ENCODE measurements around the gene TRAPPC2L. TPM values are rescaled to one million over a fixed set of nuclear protein-coding genes. Genes with fewer than 3 reads are reported as not detected.

TRAPPC2L gene
- total and polyA plus RNA-seq, 2 of the 13 experiments (the other 11 are each of a cell fraction or from before 2014, with no cell fraction given) = 96.3 to 107 TPM

DNA sequence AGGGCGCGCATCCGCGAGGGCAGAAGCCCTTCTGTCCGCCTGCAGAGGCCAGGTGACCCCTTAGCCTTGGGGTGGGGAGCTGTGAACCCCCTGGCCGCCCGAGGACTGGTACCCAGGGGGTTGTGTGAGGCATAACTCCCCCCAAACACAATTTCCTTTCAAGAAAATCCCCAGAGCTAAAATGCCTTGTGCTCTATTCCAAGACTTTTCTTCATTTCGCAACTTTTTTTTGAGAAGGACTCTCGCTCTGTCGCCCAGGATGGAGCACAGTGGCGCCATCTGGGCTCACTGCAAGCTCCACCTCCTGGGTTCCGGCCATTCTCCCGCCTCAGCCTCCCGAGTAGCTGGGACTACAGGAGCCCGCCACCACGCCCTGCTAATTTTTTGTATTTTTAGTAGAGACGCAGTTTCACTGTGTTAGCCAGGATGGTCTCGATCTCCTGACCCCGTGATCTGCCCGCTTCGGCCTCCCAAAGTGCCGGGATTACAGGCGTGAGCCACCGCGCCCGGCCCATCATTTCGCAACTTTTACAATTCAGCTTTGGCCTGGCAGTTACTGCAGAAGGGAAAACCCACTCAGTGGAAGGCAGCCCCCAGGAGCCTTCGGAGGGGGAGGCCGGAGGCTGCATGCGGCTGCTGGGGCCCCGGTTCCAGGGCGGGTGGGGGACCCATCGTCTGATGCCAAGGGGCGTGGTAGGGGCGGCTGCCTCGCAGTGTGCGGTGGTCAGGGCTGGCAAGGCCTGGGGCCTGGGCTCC is 44.2 kb upstream of the TRAPPC2L start (continued):
- TF ChIP-seq ZNF468 (CRISPR knock-in tag; IDR thresholded peaks at IDR 0.05) (no peak), KLF16 (CRISPR knock-in tag; IDR thresholded peaks at IDR 0.05) (no peak; a peak in 1 of 4 replicates), CENPBD1 (CRISPR knock-in tag; IDR thresholded peaks at IDR 0.05; ENCODE audit: borderline replicate concordance, low read depth) (0 out of 2 replicates have a peak, but pooled peaks have one; percentile 54), ZNF770 (CRISPR knock-in tag; IDR thresholded peaks at IDR 0.05) (no peak), SRF (IDR thresholded peaks at IDR 0.05; ENCODE audit: low read depth, low read length) (no peak), SOX5 (CRISPR knock-in tag; IDR thresholded peaks at IDR 0.05; ENCODE audit: borderline replicate concordance) (no peak), ZNF18 (CRISPR knock-in tag; IDR thresholded peaks at IDR 0.05; ENCODE audit: insufficient replicate concordance) (no peak), ZMYM3 (CRISPR knock-in tag; IDR thresholded peaks at IDR 0.05) (peak; percentile 49), ZNF543 (CRISPR knock-in tag; IDR thresholded peaks at IDR 0.05) (peak; percentile 9; the same call in 1 of the 2 replicates), ZNF33A (CRISPR knock-in tag; IDR thresholded peaks at IDR 0.05; ENCODE audit: borderline replicate concordance) (peak; percentile 16; the same call in 1 of the 2 replicates), ZFP36 (IDR thresholded peaks at IDR 0.05; ENCODE audit: borderline replicate concordance, low read depth, low read length, partially characterized antibody) (no peak), FLYWCH1 (CRISPR knock-in tag; IDR thresholded peaks at IDR 0.05) (no peak; the same call in 1 of the 2 replicates), ZNF331 (CRISPR knock-in tag; IDR thresholded peaks at IDR 0.05) (no peak), EED (CRISPR knock-in tag; IDR thresholded peaks at IDR 0.05) (0 out of 2 replicates have a peak, but pooled peaks have one; percentile 86)
- TF ChIP-seq, protein P1, sequence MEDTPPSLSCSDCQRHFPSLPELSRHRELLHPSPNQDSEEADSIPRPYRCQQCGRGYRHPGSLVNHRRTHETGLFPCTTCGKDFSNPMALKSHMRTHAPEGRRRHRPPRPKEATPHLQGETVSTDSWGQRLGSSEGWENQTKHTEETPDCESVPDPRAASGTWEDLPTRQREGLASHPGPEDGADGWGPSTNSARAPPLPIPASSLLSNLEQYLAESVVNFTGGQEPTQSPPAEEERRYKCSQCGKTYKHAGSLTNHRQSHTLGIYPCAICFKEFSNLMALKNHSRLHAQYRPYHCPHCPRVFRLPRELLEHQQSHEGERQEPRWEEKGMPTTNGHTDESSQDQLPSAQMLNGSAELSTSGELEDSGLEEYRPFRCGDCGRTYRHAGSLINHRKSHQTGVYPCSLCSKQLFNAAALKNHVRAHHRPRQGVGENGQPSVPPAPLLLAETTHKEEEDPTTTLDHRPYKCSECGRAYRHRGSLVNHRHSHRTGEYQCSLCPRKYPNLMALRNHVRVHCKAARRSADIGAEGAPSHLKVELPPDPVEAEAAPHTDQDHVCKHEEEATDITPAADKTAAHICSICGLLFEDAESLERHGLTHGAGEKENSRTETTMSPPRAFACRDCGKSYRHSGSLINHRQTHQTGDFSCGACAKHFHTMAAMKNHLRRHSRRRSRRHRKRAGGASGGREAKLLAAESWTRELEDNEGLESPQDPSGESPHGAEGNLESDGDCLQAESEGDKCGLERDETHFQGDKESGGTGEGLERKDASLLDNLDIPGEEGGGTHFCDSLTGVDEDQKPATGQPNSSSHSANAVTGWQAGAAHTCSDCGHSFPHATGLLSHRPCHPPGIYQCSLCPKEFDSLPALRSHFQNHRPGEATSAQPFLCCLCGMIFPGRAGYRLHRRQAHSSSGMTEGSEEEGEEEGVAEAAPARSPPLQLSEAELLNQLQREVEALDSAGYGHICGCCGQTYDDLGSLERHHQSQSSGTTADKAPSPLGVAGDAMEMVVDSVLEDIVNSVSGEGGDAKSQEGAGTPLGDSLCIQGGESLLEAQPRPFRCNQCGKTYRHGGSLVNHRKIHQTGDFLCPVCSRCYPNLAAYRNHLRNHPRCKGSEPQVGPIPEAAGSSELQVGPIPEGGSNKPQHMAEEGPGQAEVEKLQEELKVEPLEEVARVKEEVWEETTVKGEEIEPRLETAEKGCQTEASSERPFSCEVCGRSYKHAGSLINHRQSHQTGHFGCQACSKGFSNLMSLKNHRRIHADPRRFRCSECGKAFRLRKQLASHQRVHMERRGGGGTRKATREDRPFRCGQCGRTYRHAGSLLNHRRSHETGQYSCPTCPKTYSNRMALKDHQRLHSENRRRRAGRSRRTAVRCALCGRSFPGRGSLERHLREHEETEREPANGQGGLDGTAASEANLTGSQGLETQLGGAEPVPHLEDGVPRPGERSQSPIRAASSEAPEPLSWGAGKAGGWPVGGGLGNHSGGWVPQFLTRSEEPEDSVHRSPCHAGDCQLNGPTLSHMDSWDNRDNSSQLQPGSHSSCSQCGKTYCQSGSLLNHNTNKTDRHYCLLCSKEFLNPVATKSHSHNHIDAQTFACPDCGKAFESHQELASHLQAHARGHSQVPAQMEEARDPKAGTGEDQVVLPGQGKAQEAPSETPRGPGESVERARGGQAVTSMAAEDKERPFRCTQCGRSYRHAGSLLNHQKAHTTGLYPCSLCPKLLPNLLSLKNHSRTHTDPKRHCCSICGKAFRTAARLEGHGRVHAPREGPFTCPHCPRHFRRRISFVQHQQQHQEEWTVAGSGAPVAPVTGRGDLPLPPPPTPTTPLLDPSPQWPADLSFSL (CRISPR knock-in tag; IDR thresholded peaks at IDR 0.05) = no peak; the same call in 1 of the 2 replicates
- TF ChIP-seq, protein P2, sequence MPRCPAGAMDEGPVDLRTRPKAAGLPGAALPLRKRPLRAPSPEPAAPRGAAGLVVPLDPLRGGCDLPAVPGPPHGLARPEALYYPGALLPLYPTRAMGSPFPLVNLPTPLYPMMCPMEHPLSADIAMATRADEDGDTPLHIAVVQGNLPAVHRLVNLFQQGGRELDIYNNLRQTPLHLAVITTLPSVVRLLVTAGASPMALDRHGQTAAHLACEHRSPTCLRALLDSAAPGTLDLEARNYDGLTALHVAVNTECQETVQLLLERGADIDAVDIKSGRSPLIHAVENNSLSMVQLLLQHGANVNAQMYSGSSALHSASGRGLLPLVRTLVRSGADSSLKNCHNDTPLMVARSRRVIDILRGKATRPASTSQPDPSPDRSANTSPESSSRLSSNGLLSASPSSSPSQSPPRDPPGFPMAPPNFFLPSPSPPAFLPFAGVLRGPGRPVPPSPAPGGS (CRISPR knock-in tag; IDR thresholded peaks at IDR 0.05) = no peak

All from HepG2 (cell line).